ENCODE data around the gene POU4F3.

DNA sequence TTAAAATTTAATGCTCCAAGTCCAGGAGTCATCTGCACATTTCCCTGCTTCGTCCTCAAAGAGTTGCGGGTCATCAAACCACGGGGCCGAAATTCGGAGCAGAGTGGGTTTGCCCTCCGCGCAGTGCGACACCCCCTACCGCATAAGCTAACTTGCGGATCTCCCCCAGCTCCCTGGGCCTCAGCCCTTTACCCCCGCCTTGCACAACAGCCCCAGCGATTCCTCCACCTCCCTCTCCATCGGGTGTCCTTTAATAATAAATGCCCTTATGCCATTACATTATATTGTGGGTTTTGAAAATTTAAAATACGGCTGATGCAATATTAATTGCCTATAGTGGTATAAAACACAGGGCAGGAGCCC lies 3.9 kb downstream of the POU4F3 start:
- TF ChIP-seq, protein P1, sequence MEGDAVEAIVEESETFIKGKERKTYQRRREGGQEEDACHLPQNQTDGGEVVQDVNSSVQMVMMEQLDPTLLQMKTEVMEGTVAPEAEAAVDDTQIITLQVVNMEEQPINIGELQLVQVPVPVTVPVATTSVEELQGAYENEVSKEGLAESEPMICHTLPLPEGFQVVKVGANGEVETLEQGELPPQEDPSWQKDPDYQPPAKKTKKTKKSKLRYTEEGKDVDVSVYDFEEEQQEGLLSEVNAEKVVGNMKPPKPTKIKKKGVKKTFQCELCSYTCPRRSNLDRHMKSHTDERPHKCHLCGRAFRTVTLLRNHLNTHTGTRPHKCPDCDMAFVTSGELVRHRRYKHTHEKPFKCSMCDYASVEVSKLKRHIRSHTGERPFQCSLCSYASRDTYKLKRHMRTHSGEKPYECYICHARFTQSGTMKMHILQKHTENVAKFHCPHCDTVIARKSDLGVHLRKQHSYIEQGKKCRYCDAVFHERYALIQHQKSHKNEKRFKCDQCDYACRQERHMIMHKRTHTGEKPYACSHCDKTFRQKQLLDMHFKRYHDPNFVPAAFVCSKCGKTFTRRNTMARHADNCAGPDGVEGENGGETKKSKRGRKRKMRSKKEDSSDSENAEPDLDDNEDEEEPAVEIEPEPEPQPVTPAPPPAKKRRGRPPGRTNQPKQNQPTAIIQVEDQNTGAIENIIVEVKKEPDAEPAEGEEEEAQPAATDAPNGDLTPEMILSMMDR (IDR thresholded peaks at IDR 0.05): no peak
- no peak for TF ChIP-seq POLR2A (IDR thresholded peaks at IDR 0.05)
